SIG-M5 treated with dmso at 0.1 percent for 504 hours (cell line): ENCODE results near the gene SLC22A12.

Source experiments
- DNase-seq: peaks from one replicate; lab custom pipeline; 2025; ENCODE audit not compliant: unreplicated experiment; lab: John Stamatoyannopoulos, UW

The SLC22A12 gene

GRCh38 chr11:64643256-64643881 is 52.3 kb downstream of the SLC22A12 start:
- no peak for DNase-seq

GRCh38 chr11:64643920-64644646 is 53.1 kb downstream of the SLC22A12 start:
- no peak for DNase-seq

- DNase-seq: no peak
Measured at GRCh38 chr11:64644647-64645275, 53.7 kb downstream of the SLC22A12 start.

- no peak for DNase-seq
Measured at GRCh38 chr11:64647019-64647779, 56.2 kb downstream of the SLC22A12 start.

- no peak for DNase-seq
Measured at GRCh38 chr11:64648551-64648950, 57.5 kb downstream of the SLC22A12 start.

- no peak for DNase-seq
Measured at GRCh38 chr11:64649291-64649697, 58.3 kb downstream of the SLC22A12 start.

GRCh38 chr11:64650923-64651523 is 60.0 kb downstream of the SLC22A12 start:
- DNase-seq: peak; percentile 66
